Measurements from ENCODE around the gene PARN.
"Not testable (repeated sequence)": the region's sequence is repeated elsewhere in the genome, so short reads cannot be mapped to it uniquely, and the experiment has no call there.

The PARN gene, protein sequence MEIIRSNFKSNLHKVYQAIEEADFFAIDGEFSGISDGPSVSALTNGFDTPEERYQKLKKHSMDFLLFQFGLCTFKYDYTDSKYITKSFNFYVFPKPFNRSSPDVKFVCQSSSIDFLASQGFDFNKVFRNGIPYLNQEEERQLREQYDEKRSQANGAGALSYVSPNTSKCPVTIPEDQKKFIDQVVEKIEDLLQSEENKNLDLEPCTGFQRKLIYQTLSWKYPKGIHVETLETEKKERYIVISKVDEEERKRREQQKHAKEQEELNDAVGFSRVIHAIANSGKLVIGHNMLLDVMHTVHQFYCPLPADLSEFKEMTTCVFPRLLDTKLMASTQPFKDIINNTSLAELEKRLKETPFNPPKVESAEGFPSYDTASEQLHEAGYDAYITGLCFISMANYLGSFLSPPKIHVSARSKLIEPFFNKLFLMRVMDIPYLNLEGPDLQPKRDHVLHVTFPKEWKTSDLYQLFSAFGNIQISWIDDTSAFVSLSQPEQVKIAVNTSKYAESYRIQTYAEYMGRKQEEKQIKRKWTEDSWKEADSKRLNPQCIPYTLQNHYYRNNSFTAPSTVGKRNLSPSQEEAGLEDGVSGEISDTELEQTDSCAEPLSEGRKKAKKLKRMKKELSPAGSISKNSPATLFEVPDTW

DNA sequence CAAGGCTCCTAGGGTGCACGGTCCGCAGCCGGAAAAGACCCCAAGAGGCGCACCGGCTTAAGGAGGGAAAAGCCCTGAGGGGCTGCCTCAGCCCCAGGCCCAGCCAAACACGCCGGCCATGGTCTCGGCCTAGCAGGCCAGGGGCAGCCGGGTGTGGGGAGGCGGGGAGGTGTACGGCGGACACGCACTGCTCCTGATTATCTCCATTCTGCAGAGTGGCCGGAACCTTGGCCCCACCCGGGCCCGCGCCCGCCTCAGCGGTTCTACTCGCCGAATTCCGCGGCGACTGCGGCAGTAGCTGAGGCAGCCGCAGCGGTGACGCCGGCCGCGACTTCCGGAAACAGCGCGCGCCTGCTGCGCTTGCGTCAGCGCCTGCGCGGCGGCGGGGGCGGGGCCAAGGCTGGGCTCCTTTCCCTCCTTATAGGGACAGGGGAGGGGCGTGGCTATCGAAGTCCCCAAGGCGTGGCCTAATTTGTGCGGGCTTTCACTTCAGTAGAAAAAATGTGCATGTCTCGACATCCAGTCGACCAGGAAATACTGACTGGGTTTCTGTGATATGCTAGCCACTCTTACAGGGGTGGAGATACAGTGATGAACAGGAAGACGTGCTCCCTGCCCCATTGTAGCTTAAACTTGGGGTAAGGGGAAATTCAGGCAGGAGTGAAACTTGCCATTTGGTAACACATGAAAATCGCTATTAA is at the start of gene PARN:
PARN (minus strand) TSS at position 342 of the 701 bp plus-strand sequence; CDS start at position 207, 135 bp downstream.
- peak; percentile 89 to 96 for DNase-seq

DNA sequence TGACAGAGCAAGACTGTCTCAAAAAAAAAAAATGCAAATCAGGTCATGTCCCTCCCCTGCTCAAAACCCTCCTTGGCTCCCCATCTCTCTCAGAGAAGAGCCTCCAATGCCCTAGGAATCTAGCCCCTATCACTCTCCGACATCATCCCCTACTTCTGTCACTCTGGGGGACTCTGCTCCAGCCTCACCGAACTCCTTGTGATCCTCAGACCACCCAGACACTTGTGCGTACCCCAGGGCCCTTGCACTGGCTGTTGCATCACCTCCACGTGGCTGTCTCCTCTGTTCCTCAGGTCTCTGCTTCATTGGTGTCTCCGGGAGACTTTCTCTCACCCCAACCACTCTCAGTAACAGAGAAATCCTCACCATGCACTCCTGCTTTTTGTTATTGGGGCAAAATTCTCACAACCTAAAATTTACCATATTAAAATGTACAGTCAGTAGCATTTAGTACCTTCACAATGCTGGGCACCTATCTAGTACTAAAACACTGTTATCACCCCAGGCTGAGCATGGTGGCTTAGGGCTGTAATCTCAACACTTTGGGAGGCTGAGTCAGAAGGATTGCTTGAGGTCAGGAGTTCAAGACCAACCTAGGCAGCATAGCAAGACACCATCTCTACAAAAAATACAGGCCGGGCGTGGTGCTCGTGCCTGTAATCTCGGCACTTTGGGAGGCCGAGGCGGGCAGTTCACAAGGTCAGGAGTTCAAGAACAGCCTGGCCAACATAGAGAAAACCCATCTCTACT is 48.9 kb upstream of the PARN start:
- DNase-seq, result no peak

DNA sequence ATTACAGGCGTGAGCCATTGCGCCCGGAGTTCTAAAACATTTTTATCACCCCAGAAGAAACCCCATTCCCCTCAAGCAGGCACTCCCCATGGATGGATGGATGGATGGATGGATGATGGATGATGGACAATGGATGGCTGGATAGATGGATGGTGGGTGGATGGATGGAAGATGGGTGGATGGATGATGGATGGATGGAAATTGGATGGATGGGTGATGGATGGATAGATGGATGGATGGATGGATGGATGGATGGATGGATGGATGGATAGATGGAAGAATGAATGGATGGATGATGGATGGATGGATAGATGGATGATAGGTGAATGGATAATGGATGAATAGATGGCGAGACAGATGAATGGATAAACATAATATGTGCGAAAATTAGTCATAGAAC is 47.6 kb upstream of the PARN start:
- no peak for DNase-seq

DNA sequence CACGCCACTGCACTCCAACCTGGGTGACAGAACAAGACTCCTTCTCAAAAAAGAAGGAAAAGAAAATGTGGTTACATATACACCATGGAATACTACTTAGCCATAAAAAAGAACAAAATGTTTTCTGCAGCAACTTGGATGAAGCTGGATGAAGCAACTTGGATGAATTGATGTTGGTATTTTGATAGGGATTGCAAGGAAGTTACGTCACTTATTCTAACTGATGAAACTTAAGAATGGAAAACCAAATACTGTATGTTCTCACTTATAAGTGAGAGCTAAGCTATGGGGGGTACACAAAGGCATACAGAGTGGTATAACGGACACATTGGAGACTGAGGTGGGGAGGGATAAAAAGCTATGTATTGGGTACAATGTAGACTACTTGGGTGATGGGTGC is 46.6 kb upstream of the PARN start:
- no peak for DNase-seq

DNA sequence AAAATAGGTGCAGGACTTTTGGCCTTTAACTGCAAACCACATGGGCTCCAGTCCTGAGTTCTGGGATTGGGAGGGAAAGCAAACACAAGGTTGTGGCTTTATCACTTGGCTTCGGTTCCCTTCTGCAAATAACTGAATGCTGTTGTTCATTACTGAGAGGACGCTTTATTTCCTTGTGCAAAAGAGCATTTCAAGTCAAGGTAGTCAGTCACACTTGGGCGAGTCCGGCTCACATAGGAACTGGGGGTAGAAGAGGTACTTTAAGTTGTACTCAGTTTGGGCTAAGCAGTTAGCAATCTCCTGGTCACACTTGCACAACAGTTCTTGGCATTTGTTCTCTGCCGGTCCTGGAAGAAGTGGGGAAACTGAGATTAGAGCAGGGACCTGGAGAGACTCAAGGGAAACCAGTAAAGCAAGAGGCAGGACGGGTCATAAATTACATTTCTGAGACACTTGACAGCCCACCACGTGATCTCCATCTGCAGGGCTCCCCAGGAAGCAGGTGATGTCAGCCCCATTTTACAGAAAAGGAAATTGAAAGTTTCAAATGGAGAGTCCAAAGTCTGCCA is 42.4 kb upstream of the PARN start:
- no peak for DNase-seq

DNA sequence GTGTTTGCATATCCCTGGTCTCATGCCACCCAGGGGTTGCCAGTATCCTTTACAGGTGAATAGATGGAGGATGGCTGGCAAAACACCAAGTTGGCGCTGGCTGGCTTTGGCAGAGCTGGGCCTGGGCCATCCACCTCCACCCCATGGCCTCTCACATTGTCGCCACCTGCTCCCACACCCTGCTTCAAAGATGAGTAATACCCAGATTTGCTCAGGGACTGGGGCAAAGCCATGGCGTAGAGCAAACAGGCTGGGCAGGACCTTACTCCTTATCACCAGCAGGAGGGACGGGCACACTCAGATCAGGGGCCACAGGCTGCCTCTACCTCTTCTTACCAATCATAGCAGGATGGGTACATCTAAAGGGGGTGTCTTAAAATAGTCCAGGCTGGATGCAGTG is 39.7 kb upstream of the PARN start:
- DNase-seq, result no peak

DNA sequence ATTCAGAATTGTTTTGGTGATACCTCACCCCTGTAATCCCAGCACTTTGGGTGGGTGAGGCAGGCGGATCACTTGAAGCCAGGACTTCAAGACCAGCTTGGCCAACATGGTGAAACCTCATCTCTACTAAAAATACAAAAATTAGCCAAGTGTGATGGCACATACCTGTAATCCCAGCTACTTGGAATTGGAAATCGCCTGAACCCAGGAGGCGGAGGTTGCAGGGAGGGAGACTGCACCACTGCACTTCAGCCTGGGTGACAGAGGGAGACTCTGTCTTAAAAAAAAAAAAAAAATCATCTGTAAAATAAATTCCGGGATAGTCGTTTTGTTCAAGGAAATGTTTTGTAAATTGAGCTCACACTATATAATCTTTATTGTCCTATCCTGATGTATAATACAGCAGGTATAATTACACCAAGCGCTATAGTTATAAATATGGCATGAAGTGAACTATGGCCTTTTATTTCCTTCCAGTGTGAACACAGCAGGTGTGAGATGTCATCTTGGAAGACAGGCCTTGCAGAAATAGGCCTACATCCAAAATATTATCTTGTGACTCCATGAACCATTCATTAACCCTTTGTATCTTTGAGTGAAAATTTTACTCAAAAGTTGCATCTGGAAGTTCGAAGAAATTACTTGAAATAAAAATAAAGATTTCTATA is 38.6 kb upstream of the PARN start:
- DNase-seq, result no peak

DNA sequence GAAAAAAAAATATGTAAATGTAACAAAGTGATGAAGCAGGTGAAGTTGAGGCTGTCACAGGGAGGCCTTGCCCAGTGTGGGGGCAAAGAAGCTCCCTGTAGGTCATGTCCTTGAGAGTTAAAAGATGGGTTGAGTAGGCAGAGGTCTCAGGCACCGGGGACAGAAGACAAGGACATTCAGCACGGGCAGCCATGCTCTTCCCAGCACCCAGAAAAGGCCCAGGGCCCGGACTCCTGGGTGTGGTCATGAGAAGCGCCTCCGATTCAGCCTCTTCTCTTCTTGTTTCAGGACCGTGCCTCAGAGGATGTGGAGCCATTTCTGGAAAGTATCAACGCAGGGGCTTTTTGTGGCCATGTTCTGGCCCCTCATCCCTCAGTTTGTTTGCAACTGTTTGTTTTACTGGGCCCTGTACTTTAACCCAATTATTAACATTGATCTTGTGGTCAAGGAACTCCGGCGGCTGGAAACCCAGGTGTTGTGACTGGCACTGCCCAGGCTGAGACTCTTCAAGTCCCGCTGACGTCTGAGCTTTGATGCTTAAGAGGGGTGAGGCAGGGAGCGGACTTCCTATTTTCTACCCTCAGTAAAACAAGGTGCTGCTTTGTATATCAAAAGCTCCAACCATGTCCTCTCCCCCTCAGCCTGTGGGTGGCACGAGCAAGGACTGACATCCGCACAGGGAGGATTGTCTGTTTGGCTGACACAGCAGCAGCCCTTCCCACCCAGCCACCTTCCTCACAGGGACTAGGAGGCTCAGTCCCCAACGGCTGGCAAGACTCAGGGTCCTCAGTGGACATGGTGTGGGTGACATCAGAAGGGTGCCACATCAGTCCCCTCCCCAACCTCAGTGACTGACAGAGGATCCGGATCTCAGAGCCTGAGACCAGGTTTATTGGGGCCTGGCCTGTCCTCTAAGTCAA is 37.5 kb upstream of the PARN start:
- no peak for DNase-seq

DNA sequence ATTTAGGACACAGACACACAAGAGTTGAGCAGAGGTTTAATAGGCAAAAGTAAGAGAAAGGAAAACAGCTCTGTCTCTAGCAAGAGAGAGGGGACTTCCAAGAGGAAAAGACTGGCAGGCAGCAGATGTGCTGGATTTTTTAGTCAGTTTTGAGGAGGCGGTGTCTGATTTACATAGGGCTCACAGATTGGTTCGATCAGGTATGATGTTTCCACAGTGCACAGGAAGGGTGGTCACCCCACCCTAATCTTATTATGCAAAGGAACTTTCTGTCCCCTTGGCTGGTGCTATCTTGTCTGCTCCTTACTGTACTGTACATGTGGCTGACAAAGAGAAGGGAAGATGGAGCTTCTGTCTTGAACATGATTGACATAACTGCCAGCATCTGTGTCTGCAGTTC is 28.0 kb upstream of the PARN start:
- DNase-seq, result no peak

DNA sequence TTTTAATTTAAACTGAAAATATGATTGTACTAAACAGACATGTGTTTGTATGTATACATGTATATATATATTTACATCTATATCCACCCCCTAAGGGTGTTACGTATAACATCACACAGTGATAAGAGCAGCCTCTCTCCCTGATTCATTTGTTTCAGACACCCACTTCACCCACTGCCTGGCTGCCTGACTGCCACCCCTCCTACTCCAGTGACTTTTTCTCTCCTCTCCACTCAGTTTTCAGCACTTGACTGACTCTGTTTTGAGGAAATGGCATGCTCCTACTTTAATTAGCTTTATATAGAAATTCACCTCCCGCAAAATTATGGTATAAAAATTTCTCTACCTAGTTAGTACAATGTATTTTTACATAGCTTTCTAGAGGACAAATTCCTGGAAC is 22.7 kb upstream of the PARN start:
- no peak for DNase-seq

DNA sequence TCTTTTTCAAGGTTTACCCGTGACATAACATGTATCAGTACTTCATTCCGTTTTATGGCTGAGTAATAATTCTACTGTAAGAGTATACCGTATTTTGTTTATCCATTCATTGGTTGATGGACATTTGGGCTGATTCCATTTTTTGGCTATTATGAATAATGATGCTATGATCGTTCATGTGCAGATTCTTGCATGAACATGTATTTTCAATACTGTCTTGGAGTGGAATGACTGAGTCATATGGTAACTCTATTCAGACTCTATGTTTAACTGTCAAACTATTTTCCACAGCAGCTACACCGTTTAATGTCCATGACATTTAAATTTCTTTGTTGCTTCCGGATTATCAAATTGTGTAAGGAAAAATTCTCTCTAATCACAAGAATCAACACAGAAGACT is 20.6 kb upstream of the PARN start:
- no peak for DNase-seq

DNA sequence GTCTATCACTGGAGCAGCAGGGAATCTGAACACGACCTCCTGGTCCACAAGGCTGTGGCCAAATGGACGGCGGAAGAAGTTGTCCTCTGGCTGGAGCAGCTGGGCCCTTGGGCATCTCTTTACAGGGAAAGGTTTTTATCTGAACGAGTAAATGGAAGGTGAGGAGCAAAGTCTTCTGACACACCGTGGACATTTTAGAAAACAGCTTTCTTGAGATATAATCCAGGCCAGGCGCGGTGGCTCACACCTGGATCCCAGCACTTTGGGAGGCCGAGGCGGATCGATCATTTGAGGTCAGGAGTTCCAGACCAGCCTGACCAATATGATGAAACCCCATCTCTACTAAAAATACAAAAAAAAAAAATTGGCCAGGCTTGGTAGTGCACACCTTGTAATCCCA is 19.8 kb upstream of the PARN start:
- no peak for DNase-seq

DNA sequence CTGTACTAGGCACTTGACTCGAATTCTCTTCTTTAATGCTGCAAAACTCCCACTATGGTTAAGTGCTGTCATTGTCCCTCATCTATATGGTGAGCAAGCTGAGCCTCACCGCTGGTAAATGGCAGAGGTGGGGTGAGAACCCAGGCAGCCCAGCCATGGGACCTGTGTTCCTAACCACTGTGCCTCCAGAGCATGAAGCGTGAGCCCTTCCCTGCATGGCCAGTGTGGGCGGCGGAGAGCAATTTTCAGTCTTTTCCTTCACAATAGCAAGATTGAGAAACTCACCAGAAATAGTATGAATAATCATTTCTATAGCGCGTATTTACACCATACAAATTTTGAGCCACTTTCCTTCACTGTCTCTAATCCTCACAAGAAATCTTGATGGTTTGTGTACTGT is 11.9 kb upstream of the PARN start:
- no peak for DNase-seq

DNA sequence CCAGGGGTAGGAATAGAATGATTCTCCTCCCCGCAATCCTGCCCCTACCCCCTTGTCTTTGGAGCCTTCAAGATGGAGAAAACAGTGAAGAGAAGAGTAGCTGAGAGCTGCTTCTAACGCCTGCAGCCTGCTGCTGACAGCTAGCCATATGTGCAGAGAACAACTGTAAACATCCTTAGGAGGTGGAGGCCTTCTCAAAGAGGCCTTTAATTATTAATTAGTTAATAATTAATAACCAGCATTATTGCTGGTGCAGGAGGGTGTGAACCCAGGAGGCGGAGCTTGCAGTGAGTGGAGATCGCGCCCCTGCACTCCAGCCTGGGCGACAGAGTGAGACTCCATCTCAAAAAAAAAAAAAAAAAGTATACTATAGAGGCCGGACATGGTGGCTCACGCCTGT is 11.1 kb upstream of the PARN start:
- DNase-seq, result no peak

DNA sequence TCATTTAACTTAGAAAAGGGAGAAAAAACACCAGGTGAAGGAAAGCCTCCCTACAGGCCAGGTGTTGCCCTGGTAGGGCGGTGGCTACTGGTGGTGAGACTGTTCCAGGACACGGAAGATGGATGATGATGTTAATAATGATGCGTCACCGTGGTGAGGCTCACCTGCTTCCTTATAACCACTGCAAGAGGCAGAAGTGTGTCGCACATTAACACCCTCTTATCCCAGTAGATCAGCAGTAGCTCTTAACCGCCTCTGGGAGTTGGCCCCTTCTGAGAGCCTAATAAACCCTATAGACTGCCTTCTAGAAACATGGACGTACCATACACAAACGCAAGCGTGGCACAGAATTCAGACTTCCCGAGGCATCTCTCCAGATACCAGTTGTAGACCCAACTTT is 10.5 kb upstream of the PARN start:
- DNase-seq, result no peak

DNA sequence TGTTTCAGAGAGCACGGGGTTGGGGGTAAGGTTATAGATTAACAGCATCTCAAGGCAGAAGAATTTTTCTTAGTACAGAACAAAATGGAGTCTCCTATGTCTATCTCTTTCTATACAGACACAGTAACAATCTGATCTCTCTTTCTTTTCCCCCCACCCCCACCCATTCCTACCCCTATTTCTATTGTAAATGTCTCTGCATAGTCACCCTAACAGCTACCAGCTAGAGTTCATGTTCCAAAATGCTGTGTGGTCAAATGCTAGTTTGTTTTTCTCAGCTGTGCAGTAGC is 6.8 kb upstream of the PARN start:
- DNase-seq, result not testable (repeated sequence)

DNA sequence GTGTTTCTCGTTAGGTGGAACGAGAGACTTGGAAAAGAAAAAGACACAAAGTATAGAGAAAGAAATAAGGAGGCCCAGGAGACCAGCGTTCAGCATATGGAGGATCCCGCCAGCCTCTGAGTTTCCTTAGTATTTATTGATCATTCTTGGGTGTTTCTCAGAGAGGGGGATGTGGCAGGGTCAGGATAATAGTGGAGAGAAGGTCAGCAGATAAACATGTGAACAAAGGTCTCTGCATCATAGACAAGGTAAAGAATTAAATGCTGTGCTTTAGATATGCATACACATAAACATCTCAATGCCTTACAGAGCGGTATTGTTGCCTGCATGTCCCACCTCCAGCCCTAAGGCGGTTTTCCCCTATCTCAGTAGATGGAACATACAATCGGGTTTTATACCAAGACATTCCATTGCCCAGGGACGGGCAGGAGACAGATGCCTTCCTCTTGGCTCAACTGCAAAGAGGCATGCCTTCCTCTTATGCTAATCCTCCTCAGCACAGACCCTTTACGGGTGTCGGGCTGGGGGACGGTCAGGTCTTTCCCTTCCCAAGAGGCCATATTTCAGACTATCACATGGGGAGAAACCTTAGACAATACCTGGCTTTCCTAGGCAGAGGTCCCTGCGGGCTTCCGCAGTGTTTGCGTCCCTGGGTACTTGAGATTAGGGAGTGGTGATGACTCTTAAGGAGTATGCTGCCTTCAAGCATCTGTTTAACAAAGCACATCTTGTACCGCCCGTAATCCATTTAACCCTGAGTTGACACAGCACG is 6.3 kb upstream of the PARN start:
- DNase-seq, result not testable (repeated sequence)

DNA sequence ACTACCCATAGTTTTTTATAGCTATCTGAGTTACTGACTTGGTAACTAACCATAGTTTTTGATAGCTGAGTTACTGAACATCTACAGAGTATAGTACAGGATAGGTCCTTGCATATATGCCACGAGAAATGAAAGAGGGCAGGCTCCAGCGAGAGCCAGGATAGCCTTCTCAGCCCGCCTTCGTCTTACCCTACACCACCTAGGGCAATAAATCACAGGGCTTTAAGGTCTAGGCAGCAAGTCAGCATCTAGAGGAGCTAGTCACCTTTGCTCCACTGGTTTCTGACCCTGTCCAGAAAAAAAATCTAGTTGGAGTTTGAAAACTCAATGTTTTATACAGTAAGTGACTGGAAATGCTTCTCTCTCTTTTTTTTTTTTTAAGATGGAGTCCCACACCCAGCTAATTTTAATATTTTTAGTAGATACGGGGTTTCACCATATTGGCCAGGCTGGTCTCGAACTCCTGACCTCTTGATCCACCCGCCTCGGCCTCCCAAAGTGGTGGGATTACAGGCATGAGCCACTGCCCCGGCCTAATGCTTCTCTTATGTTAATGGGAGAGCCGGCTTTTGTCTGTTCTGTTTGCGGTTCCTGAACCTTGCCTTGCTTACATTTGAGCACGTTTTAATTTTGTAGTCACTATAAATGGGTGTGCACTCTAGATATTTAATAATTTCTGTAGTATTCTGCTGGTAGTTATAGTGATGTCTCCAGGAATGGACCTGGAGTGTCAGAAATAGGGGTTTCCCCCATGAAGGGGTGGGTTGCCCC is 5.5 kb upstream of the PARN start:
- no peak for DNase-seq

DNA sequence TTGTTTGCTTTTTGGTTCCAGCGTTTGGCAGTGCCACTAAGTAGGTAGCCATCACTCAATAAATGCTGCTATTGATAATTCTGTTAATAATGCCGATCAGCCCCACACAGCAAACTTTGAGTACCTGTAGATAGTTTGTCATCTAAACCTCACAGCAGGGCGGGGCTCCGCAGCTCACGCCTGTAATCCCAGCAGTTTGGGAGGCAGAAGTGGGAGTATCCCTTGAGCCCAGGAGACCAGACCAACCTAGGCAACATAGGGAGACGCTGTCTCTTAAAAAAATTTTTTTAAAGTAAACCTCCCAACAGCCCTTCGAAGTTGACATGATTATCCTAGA is 4.3 kb upstream of the PARN start:
- DNase-seq, result no peak
